DND-41 (cell line): ENCODE results near the gene DPF3.

Experiments
- EZH2 ChIP-seq: IDR thresholded peaks from 3 replicates; pipeline ENCODE4 v1.6.1; 2012; ENCODE audit warnings: borderline replicate concordance, low read depth, mild to moderate bottlenecking, moderate library complexity, low read length, inconsistent platforms; ENCODE audit not compliant: severe bottlenecking
- TF ChIP-seq, protein P1 (sequence below): IDR thresholded peaks from 2 replicates; pipeline ENCODE4 v1.5.1; 2012; ENCODE audit warnings: borderline replicate concordance, low read length, moderate library complexity, mild to moderate bottlenecking; ENCODE audit not compliant: poor library complexity, severe bottlenecking; ENCODE audit errors: extremely low read depth

DNA sequence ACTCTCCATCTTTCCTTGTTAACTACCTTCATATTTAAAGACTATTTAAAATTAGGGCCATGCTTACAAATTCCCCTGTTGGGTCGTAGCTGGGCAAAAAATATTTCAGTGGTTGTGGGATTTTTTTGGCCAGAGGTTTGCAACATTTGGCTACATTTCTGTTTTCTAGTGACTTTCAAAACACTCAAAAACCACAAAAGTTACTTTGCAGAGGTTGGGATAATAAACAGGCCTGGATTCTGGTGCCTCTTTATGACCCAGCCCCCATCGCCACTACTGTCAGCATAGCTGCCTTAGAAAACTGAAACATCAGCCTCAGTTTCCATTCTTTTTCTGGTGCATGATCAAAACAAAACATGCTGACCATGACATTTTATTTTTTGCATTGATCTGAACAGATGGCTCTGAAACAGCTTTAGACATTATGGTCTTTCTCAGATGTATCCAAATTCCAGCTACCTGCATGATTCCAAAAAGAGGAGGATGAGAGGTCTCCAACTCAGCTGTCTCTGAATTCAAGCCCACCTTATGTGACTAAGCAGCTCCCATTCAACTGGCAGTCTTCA, 5.2 kb downstream of the DPF3 start:
- TF ChIP-seq, protein P1, sequence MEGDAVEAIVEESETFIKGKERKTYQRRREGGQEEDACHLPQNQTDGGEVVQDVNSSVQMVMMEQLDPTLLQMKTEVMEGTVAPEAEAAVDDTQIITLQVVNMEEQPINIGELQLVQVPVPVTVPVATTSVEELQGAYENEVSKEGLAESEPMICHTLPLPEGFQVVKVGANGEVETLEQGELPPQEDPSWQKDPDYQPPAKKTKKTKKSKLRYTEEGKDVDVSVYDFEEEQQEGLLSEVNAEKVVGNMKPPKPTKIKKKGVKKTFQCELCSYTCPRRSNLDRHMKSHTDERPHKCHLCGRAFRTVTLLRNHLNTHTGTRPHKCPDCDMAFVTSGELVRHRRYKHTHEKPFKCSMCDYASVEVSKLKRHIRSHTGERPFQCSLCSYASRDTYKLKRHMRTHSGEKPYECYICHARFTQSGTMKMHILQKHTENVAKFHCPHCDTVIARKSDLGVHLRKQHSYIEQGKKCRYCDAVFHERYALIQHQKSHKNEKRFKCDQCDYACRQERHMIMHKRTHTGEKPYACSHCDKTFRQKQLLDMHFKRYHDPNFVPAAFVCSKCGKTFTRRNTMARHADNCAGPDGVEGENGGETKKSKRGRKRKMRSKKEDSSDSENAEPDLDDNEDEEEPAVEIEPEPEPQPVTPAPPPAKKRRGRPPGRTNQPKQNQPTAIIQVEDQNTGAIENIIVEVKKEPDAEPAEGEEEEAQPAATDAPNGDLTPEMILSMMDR = no peak
- no peak for TF ChIP-seq EZH2
